Posterior vena cava (tissue), 2 donors: ENCODE measurements around the gene ZFYVE26. TPM values are rescaled to one million over a fixed set of nuclear protein-coding genes. Genes with fewer than 3 reads are reported as not detected.

Experiments used
- DNase-seq: peaks from one replicate; pipeline ENCODE4 v3.0.0-alpha.2; 2020; ENCODE audit warnings: low spot score
- intact Hi-C, 2 donors: fragments of 100-400 bp; cut with DNase I; formaldehyde crosslinking; loops; one replicate each; pipeline versions ENCODE4 v1.14.1 to v1.14.2; 2022 to 2023
- total RNA-seq, 2 donors: library from RNA; stranded (reverse); fragmentation: NEBNext Ultra II Directional; extraction: Animal tissue kit (Norgen Biotek cat#: 25700); gene quantifications; one replicate each; pipeline ENCODE4 v1.2.1, GENCODE V29; 2021
- donor health status: DM: yes; HTN: yes; CAD: no.
- donor health status: DM: yes; HTN: yes; CAD: no.

ZFYVE26 gene
- total RNA-seq, 2 donors from 2014 or later: 18.7 to 23.1 TPM

DNA sequence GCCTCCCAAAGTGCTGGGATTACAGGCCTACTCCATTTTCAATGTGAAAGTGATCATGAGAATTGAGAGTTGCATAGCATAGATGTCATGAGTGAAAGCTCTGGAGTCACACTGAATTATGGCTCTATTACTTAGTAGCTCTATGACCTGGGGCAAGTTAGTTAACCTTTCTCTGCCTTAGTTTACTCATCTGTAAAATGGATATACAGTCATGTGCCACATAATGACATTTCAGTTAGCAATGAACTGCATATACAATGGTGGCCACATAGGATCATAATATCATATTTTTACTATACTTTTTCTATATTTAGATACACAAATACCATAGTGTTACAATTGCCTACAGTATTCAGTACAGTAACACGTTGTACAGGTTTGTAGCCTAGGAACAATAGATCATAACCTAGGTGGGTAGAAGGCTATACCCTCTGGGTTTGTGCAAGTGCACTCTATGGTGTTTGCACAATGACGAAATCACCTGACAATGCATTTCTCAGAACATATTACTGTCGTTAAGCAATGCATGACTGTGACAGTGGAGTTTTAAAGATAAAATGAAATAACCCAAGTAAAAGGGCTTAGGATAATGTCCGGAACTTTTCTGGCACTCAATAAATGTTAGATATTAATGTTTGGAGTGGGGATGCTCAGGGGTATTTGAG, 53.1 kb downstream of the ZFYVE26 start:
- intact Hi-C loops: no loop called here
- DNase-seq: no peak

DNA sequence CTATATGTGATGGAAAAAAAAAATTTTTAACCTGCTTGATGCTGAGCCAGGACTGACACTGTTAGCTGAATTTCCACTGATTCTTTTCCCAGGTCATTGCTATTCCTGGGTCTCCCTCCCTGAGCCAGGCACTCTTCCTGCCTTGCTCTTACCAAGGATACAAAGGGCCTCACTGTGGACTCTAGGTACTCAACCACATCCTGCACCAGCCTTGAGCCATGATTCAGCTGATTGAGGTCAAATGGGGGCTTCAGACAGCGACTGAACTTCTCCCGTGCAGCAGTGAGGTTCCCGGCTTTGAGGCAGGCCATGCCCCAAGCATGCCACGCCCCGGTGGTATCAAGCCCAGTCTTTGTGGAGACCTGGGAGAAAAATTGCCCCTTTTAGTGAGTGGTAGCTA, 54.3 kb downstream of the ZFYVE26 start:
- no peak for DNase-seq
- intact Hi-C loops: no loop called here

DNA sequence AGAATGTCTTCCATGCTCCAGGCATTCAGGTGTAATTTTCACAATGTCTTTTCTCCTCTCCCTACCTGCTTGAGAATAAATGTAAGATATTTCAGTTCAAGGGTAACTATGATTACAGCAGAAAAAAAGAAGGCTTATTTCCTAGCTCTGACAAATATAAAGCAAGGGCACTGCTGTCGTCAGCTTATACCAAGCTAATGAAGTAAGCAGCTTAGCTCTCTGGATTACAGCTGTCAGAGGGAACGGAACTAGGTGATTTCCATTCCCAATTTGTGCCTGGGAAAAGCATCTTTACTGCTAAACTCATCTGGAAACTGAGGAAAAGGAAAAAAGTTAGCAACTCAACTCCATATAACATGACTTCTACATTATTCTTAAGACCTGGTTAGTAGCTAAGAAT, 56.5 kb downstream of the ZFYVE26 start:
- DNase-seq: no peak
- intact Hi-C loops: no loop called here

DNA sequence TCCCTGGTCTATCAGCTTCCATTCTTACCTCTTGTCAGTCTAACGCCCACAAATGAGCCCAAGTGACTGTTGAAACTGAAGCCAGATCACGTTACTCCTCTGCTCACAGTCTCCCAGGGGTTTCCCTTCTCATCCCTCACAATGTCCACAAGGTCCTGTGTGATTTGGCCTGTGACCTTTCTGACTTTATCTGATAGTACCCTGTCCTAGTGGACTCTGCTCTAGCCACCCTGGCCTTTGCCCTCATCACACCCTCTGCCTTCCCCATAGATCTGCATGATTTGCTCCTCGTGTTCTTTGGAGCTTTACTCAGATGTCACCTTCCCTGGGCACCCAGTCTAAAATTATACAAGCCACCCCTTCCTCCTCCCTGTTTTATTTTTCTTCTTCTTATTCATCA, 59.2 kb downstream of the ZFYVE26 start:
- no peak for DNase-seq
- intact Hi-C loops: no loop called here

DNA sequence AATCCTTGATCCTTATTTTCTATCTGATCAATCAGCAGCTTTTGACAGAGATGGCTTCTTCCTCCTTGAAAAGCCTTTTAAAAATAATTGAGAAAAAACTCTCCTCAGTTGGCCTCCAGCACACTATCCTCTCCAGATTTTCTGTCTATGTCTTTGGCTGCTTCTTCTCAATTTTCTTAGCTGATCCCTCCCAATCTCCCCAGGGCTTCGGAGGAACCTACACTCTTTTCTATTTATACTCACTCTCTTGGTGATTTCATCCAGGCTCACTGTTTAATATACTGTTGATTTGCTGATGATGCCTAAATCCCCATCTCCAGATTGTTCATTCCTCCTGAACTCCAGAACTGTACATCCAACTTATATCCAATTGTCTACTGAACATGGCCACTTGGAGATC, 59.9 kb downstream of the ZFYVE26 start:
- DNase-seq: no peak
- intact Hi-C loops: no loop called here

DNA sequence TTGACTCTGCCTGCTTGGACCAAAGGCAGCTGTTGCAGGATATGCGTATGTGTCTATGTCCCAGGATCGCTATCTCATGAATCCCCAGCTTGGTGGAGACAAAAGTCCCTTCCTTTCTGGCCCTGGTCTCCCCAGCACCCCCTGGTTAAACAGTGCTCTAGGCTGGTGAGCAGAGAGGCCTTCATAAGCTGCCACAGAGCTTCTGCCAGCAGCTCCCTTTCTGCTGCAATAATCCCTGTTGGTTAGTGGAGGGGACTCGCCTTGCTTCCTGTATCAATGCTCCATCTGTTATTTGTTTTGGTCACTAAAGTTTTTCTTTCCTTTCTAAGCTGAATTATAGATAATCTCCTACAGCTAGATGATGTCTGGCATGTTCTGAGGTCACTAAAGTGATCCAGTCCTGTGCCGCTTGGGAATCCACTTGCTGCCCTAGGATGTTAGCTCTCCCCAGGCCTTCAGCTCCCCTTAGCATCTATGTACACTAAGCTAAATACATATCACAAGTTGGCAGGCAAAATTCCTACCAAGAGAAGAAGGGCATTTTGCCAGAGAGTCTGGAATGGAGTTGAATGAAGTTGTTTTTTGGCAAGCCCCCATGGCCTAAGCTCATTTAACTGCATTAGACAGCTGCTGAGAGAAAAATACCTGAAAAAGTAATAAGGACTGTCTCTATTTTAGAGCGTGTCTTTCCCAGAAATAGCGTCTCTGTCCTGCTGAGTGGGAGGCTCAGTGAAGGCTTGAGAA, 66.9 kb downstream of the ZFYVE26 start:
- intact Hi-C loops: no loop called here
- no peak for DNase-seq

DNA sequence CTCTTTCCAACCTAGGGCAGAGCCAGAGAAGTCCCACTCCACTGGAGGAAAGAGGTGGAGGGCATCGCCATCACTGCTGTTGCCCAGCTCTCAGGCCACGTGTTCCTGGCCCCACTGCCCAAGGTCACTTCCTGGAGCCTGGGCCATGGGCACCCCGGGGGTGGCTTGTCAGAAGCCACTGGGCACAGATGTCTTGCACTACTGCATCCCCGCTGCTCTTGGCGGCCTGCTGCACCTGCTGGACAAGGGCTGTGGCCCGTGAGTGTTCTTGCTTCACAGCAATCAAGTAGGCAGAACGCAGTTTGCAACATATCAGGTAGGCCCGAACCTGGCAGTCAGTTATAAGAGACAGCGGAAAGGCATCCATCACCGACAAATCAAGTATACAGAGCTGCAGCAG, 68.1 kb downstream of the ZFYVE26 start:
- intact Hi-C loops: no loop called here
- DNase-seq: no peak

DNA sequence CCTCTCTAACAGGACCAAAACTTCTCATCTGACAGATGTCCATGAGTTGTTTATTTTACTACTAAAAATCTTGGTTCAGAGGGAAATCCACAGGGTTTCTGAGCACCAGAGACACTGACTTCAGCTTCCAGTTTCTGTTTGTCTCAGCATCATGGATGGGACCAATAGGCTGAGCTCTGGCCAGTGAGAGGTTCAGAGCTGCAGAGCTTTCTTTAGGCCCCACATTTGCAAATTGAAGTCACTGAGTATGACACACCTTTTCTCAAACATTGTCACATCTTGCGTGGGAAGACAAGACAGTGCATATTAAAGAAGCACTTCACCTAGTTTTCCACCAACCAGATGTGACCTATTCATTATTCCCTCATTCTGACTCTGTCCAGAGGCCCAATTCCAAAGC, 69.5 kb downstream of the ZFYVE26 start:
- DNase-seq: no peak
- intact Hi-C loops: no loop called here

DNA sequence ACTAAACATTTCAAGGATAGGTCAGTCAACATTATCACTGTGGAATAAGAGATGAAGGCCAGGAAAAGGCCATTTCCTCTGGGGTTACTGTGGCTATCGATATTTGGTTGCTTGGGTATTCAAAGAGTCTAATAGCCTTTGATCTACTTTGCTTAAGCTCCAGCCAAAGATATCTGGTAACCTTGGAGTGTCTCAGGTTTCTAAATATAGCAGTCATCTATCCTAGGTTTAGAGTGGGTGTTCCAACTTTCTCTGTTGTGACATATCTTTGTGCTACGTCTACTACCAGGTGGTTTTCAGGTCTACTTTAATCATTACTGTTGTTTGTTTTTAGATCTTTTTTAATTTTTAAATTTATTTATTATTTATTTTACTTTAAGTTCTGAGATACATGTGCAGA, 72.3 kb downstream of the ZFYVE26 start:
- intact Hi-C loops: no loop called here
- no peak for DNase-seq

DNA sequence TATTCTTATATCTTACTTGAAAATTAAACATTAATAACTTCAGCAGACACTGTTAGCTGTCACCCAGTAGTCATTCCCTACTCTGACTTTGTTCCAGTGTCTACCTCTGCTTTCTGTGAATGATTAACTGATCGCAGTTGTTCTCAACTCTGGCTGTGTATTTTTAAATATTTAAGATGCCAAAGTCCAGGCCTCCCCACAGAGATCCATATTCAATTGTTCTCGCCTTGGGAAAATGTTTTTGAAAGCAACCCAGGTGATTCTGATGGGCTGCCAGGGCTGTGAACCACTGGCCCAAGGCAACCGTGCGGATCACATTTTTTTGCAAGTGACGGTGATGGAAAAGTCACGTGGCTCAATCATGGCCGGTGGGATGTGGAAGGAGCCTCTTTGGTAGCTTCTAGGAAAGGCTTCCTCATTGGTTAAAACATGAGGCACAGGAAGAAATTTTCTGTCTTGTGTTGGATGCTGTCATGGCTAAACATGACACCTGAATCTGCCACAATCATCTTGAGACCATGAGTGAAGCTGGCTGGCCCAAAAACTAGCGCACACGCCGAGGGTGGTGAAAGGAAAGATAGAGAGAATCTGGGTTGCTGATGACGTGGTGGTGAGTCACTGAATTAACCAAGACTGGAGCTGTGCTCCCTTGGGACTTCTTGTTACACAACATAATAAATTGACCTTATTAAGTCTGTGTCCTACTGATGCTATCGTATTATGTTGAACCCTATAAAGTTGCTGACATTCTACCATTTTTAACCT, 77.5 kb downstream of the ZFYVE26 start:
- intact Hi-C loops: no loop called here
- peak; percentile 88 for DNase-seq

DNA sequence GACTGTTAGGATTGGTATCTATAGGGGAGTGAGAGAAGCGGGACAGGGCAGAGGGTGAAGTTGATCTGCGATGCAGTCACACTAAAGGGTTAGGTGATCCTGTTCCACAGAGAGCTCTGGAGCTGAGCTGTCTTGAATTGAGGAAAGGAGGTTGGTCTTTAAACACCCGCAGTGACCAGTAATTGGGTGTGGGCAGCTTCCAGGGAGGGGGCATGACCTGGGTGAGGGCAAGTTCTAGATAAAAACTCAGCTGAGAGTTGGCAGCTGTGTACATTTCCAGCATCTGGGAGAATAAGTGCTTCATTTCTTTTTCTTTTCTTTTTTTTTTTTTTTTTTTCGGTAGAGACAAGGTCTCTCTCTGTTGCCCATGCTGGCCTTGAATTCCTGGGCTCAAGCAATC, 79.6 kb downstream of the ZFYVE26 start:
- intact Hi-C loops: no loop called here
- DNase-seq: no peak

DNA sequence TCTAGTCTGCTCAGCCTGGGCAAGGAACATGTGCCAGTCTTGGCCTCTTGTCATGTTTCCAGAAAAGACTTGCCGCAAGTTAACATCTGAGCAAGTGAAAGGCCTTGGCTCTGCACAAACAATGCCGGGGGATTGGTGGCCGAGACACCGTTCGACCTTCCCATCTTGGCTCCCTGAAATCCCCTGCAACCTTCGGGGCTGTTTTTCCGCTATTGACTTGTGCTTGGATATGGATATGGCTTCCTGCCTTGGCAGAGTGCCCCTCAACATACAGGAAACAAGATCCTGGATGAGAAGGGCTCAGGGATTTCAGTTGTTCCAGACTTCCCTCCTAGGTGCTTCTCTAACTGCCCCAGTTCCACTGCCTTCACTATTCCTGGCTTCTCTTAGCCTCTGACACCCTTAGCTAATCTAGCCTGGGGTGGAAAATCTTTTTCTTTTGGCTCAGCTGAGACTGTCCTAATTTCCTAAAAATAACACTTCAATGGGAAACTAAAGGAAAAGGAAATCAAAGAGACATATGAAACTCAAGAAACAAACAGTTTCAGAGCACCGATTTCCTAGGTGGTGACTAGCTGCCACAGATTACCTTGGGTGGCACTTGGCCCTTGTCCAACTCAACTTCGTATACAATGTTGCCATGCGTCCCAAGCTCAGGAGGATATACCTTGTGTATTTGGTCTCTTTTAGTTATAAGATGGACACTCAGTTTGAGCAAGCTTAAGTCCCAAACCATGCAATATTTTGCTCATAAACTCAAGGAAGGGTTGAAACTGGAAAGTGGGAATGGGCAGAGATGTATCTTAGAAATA, 80.8 kb downstream of the ZFYVE26 start:
- intact Hi-C loops: no loop called here
- DNase-seq: no peak

DNA sequence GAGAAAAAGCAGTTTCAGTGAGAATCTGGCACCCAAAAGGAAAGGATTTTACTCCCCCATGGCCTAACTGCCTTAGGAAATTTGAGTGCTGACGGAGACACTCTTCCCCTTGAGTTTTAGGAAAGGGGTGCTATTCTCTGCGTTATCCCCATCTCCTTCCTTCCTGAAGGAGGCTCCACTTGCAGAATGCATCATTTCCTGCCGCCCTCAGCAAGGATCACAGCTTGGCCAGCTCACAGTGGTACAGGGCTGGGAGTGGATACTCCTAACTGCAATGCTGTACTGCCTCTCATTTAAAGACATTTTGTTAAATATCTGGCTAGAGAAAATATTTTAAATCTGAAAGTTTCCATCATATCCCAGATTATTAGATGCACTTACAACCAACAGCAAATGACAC, 81.7 kb downstream of the ZFYVE26 start:
- intact Hi-C loops: no loop called here
- DNase-seq: no peak

DNA sequence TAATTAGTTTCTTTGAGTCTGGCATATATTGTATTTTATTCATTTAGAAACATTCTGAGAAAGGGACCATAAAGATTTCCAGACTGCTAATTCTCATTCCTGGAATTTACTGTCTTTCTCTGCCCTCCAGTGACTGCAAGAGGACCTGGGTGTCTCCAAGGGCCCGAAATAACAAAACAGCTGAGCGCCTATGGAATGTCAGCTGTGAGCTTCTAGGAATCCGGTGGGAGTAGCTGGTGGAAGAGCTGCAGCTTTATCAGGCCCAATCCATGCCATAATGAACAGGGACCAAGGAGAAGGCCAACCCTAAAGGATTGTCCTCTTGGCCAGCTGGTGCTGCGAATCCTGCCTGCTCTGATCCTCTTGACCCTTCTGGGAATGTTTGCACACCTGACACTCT, 82.8 kb downstream of the ZFYVE26 start:
- intact Hi-C loops: no loop called here
- DNase-seq: no peak

DNA sequence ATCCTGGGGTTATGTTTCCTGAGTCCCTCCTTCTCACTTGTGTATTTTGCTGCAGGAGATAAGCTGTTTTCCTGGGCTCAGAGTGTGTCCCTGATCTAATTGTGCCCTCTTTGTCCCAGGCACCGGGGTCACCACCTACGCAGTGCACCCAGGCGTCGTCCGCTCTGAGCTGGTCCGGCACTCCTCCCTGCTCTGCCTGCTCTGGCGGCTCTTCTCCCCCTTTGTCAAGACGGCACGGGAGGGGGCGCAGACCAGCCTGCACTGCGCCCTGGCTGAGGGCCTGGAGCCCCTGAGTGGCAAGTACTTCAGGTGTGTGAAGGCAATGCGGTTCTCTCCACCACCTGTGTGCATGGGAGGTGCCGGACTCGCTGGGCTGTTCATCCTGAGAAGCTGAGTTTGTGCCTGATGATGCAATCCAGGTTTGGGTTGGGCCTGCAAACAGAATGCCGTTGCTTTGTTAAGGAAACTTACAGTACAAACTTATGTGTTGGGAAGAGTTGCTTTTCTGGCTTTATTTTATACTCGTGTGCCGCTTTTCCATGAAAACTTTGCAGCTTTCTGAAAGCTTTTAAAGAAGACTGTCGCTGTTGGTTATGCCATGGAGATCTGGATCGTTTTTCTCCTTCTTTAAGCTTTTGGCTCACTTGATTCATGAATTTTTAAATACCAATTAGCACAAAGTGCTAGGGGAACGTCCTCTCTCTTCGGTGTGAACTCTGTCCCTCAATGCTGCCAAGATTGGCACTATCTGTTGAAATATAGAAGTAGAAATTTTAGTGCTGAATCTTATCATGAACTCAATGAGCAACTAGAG, 87.1 kb downstream of the ZFYVE26 start:
- DNase-seq: no peak
- intact Hi-C loops: no loop called here

DNA sequence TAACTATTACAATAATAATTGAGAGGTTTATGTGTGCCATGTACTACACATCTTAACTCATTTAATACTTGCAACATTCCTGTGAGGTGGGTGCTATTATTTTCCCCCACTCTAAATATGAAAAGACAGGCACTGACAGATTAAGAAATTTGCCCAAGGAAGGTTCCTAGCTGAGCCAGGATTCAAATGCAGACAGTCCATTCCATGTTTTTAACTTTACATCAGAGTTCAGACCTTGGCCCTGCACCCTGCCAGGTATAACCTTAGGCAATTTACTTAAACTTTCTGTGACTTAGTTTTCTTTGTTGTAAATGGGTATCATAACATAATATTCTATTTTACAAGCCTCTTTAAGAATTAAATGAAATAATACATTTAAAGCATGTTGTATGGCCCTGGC, 88.1 kb downstream of the ZFYVE26 start:
- no peak for DNase-seq
- intact Hi-C loops: no loop called here

DNA sequence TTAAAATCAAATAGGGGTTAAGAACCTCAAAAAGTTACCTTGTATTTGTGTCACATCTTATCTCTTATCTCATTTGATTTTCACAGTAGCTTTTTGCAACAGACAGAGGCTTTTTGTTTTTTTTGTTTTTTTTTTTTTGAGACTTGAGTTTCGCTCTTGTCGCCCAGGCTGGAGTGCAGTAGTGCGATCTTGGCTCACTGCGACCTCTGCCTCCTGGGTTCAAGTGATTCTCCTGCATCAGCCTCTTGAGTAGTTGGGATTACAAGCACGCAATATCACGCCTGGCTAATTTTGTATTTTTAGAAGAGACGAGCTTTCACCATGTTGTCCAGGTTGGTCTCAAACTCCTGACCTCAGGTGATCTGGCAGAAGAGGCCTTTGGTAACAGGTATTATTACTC, 89.0 kb downstream of the ZFYVE26 start:
- intact Hi-C loops: no loop called here
- no peak for DNase-seq

DNA sequence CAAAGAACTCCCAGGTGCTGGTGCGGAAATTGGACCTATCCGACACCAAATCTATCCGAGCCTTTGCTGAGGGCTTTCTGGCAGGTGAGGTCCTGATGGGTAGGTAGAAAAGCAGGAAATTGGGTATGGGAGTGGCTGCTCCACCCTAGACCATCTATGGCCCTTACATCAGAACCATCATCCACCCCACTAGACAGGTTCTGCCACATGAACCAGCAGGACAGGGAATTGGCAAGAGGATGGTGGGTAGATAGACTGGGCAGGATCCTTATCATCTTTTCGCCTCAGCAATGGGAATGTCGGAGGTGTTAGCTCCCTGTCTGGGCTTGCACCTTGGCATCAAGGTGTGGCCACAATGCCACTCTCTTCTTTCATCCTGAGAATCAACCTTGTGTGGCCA, 91.2 kb downstream of the ZFYVE26 start:
- intact Hi-C loops: no loop called here
- no peak for DNase-seq

DNA sequence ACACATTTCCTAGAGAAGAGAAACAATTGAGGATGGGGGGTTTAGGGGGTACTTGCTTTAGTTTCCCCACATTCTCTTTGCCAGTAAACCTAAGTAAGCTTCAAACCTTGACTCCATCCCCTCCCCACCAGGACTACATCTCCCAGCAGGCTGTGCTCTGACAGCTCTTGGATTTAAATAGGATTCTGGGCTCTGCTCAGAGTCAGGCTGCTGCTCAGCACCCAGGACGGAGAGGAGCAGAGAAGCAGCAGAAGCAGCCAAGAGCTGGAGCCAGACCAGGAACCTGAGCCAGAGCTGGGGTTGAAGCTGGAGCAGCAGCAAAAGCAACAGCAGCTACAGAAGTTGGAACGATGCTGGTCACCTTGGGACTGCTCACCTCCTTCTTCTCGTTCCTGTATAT, 94.1 kb downstream of the ZFYVE26 start:
- intact Hi-C loops: no loop called here
- peak; percentile 88 for DNase-seq
